Ishikawa (cell line): ENCODE results near the gene LRP5.

Experiments used
- CREB1 ChIP-seq: IDR thresholded peaks from 2 replicates; pipeline ENCODE4 v1.6.1; 2012; ENCODE audit warnings: low read depth
- EGR1 ChIP-seq: IDR thresholded peaks from 2 replicates; pipeline ENCODE4 v1.6.1; 2012
- EP300 ChIP-seq: IDR thresholded peaks from 2 replicates; pipeline ENCODE4 v1.6.1; 2012; ENCODE audit warnings: borderline replicate concordance
- FOXM1 ChIP-seq: IDR thresholded peaks from 2 replicates; pipeline ENCODE4 v1.6.1; 2012; ENCODE audit warnings: low read depth, borderline replicate concordance
- MAX ChIP-seq: IDR thresholded peaks from 2 replicates; pipeline ENCODE4 v1.6.1; 2012
- NFIC ChIP-seq: IDR thresholded peaks from 2 replicates; pipeline ENCODE4 v1.6.1; 2012
- RAD21 ChIP-seq: IDR thresholded peaks from 2 replicates; pipeline ENCODE4 v1.6.1; 2012; ENCODE audit warnings: low read depth
- TEAD4 ChIP-seq: IDR thresholded peaks from 2 replicates; pipeline ENCODE4 v1.6.1; 2012
- YY1 ChIP-seq: IDR thresholded peaks from 2 replicates; pipeline ENCODE4 v1.6.1; 2012; ENCODE audit warnings: low read depth
- ZBTB7A ChIP-seq: IDR thresholded peaks from 2 replicates; pipeline ENCODE4 v1.6.1; 2012; ENCODE audit warnings: low read depth
- TF ChIP-seq, protein P1 (sequence below): IDR thresholded peaks from 2 replicates; pipeline ENCODE4 v1.6.1; 2012; ENCODE audit warnings: low read depth, mild to moderate bottlenecking
- TF ChIP-seq, protein P2 (sequence below): IDR thresholded peaks from 2 replicates; pipeline ENCODE4 v1.6.1; 2012

DNA sequence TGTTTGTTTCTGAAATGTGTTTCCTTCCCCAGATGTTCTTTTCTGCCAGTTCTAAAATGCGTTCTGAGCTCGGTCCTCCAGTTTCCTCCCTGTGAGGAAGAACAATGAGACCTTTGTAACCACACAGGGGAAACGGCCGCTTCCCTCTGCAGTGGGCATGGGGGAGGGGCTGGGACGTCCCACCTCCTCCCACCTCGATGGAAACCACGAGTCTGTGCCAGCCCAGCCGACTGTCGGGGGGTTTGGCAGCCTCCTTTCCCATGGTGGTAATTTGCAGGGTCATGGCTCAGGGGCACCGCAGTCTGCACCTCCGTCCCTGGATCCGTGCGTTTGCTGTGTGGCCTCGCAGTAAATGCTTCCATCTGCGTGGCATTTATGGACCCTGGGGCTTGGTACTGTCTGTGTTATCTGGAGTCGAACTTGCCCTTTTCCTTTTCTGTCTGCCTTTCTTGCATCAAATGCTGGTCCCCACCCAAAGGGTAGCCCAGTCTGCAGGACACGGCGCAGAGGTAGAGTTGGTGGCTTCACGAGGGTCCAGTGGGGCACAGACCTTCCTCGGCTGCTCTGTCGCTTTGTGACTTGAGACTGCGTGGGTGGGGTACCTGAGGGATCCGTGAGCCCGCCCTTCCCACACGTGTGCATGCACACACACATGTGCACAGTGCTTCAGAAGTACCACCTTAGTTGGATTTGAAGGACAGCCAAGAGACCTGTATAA, 16.1 kb downstream of the LRP5 start:
- TF ChIP-seq EP300 (no peak), RAD21 (no peak), TEAD4 (no peak), ZBTB7A (no peak), MAX (no peak), CREB1 (no peak), FOXM1 (no peak), YY1 (no peak), NFIC (no peak), EGR1 (no peak)
- TF ChIP-seq, protein P1, sequence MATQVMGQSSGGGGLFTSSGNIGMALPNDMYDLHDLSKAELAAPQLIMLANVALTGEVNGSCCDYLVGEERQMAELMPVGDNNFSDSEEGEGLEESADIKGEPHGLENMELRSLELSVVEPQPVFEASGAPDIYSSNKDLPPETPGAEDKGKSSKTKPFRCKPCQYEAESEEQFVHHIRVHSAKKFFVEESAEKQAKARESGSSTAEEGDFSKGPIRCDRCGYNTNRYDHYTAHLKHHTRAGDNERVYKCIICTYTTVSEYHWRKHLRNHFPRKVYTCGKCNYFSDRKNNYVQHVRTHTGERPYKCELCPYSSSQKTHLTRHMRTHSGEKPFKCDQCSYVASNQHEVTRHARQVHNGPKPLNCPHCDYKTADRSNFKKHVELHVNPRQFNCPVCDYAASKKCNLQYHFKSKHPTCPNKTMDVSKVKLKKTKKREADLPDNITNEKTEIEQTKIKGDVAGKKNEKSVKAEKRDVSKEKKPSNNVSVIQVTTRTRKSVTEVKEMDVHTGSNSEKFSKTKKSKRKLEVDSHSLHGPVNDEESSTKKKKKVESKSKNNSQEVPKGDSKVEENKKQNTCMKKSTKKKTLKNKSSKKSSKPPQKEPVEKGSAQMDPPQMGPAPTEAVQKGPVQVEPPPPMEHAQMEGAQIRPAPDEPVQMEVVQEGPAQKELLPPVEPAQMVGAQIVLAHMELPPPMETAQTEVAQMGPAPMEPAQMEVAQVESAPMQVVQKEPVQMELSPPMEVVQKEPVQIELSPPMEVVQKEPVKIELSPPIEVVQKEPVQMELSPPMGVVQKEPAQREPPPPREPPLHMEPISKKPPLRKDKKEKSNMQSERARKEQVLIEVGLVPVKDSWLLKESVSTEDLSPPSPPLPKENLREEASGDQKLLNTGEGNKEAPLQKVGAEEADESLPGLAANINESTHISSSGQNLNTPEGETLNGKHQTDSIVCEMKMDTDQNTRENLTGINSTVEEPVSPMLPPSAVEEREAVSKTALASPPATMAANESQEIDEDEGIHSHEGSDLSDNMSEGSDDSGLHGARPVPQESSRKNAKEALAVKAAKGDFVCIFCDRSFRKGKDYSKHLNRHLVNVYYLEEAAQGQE: no peak
- TF ChIP-seq, protein P2, sequence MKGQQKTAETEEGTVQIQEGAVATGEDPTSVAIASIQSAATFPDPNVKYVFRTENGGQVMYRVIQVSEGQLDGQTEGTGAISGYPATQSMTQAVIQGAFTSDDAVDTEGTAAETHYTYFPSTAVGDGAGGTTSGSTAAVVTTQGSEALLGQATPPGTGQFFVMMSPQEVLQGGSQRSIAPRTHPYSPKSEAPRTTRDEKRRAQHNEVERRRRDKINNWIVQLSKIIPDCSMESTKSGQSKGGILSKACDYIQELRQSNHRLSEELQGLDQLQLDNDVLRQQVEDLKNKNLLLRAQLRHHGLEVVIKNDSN: no peak
